Natural killer cell (primary cell): ENCODE data around the gene PDZD8. TPM values are rescaled to one million over a fixed set of nuclear protein-coding genes. Genes with fewer than 3 reads are reported as not detected.

Experiments
- ATAC-seq, 3 donors: fragments of 150-1000 bp in 2 of 3; fragments of 200-7000 bp in 1 of 3; cut with Tn5 transposase; 1 replicate in 1 of 3; 2 replicates in 2 of 3; pipeline ENCODE4 v1.10.0; 2021; ENCODE audit warnings: mild to moderate bottlenecking in 2 of 3, moderate library complexity in 2 of 3
- DNase-seq, 2 donors: peaks; one replicate each; pipeline versions ENCODE4 v3.0.0 to v3.0.0-alpha.2; 2013 to 2021; ENCODE audit warnings: mixed read lengths in 1 of 2
- H3K27ac ChIP-seq: one replicate; pipeline ENCODE4 v1.5.1; 2013; ENCODE audit warnings: mild to moderate bottlenecking, low read length
- H3K27me3 ChIP-seq: one replicate; pipeline ENCODE4 v1.6.1; 2013; ENCODE audit warnings: low read length; ENCODE audit not compliant: control insufficient read depth, insufficient read depth
- H3K36me3 ChIP-seq: one replicate; pipeline ENCODE4 v1.6.1; 2013; ENCODE audit warnings: low read length; ENCODE audit not compliant: control insufficient read depth, insufficient read depth
- H3K4me1 ChIP-seq: one replicate; pipeline ENCODE4 v1.6.1; 2013; ENCODE audit warnings: low read length; ENCODE audit not compliant: control insufficient read depth, insufficient read depth
- H3K4me3 ChIP-seq: one replicate; pipeline ENCODE4 v1.5.1; 2013; ENCODE audit warnings: low read length
- H3K9me3 ChIP-seq: one replicate; pipeline ENCODE4 v1.6.1; 2013; ENCODE audit warnings: low read length; ENCODE audit not compliant: control insufficient read depth, insufficient read depth
- H3K27ac Mint-ChIP-seq, 2 donors: one replicate each; pipeline ENCODE4 v1.8.0; 2022; ENCODE audit warnings: mild to moderate bottlenecking in 2 of 2, mixed read lengths in 2 of 2, moderate library complexity in 1 of 2
- H3K27me3 Mint-ChIP-seq, 2 donors: one replicate each; pipeline ENCODE4 v1.8.0; 2022; ENCODE audit warnings: low read depth in 2 of 2, mixed read lengths in 2 of 2
- H3K36me3 Mint-ChIP-seq: one replicate; pipeline ENCODE4 v1.8.0; 2022; ENCODE audit warnings: mixed read lengths
- H3K4me1 Mint-ChIP-seq, 2 donors: one replicate each; pipeline ENCODE4 v1.8.0; 2022; ENCODE audit warnings: mixed read lengths in 2 of 2
- H3K4me3 Mint-ChIP-seq: one replicate; pipeline ENCODE4 v1.8.0; 2022; ENCODE audit warnings: mild to moderate bottlenecking, moderate library complexity, mixed read lengths
- H3K9me3 Mint-ChIP-seq, 2 donors: one replicate each; pipeline ENCODE4 v1.8.0; 2022; ENCODE audit warnings: mixed read lengths in 2 of 2
- WGBS: methylation state at CpG from one replicate; pipeline ENCODE4 v1.1.7; 2013; ENCODE audit warnings: missing lambda C conversion rate; ENCODE audit not compliant: insufficient coverage; 5-methylcytosine and 5-hydroxymethylcytosine counted together
- intact Hi-C: fragments of 100-400 bp; cut with micrococcal nuclease; formaldehyde crosslinking; loops from one replicate; pipeline ENCODE4 v1.14.2; 2022
- total RNA-seq, 4 donors: library from RNA; stranded (reverse); fragments of 120-200 nt in 1 of 4; gene quantifications; one replicate each; pipeline versions ENCODE4 v1.2.3 to v1.2.4, GENCODE V29; 2013 to 2022
- TF ChIP-seq, protein P1 (sequence below): fragments of 200-600 bp; IDR thresholded peaks from one replicate; pipeline ENCODE4 v1.8.0; 2022; ENCODE audit warnings: antibody characterized with exemption

Gene PDZD8
- total RNA-seq, 3 donors from 2014 or later (not counting 1 experiment from before 2014, with no cell fraction given) = 44.5 to 64.3 (median 51.8) TPM

DNA sequence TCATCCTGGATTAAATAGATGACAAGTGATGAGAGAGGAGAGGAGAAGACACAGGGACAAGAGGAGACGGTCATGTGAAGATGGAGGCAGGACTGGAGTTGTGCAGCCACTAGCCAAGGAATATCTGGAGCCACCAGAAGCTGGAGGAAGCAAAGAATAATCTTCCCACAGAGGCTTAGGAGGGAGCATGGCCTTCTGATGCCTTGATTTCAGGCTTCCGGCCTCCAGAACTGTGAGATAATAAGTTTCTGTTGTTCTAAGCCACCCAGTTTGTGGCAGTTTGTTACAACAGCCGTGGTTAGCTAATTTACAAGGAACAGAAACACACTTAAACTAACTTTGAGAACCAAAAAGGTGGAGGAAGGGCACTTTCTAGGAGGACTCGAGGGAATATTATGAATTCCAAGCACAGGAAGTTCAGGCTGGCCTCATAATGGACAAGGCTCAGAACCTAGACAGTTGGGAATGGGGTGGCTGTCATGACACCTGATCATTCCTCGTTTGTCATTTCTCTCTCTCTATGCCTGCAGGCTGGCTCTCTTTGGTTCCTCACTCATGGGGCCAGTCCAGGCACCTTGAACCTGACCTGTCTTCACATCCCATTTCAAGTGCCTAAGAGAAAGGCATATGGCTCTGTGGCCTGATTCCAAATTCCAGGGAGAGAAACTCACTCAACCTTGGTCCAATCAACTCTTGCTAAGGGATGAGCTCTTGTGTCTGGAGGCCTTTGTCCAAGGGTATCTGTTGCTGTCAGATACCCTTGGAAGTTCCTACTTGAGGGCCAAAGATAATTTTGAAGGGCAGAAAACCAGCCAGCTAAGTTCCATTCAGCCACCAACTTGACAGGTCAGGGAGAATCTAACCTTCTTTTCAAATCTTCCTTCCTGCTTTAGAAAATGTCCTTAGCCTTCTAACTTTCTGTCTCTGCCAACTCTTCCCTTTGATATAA lies 33.5 kb upstream of the PDZD8 start:
- Histone ChIP-seq H3K27me3 (no peaks in the 10 kb centered on the region), H3K36me3 (no peaks in the 10 kb centered on the region), H3K4me1 (no peaks in the 10 kb centered on the region), H3K27ac (no peak overlapping the region), H3K4me3 (no peak overlapping the region), H3K9me3 (no peaks in the 10 kb centered on the region)
- Mint-ChIP-seq H3K36me3 (no peaks in the 10 kb centered on the region), H3K9me3 (no peaks in the 10 kb centered on the region), H3K4me3 (no peak overlapping the region), H3K27ac (no peak overlapping the region), H3K27me3 (peaks cover 14 to 27% of the 10 kb centered on the region in 2 donors), H3K4me1 (no peaks in the 10 kb centered on the region)
- intact Hi-C loops = no loop called here
- TF ChIP-seq, protein P1, sequence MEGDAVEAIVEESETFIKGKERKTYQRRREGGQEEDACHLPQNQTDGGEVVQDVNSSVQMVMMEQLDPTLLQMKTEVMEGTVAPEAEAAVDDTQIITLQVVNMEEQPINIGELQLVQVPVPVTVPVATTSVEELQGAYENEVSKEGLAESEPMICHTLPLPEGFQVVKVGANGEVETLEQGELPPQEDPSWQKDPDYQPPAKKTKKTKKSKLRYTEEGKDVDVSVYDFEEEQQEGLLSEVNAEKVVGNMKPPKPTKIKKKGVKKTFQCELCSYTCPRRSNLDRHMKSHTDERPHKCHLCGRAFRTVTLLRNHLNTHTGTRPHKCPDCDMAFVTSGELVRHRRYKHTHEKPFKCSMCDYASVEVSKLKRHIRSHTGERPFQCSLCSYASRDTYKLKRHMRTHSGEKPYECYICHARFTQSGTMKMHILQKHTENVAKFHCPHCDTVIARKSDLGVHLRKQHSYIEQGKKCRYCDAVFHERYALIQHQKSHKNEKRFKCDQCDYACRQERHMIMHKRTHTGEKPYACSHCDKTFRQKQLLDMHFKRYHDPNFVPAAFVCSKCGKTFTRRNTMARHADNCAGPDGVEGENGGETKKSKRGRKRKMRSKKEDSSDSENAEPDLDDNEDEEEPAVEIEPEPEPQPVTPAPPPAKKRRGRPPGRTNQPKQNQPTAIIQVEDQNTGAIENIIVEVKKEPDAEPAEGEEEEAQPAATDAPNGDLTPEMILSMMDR = no peak
- DNase-seq (no peak), ATAC-seq (no peak)
- WGBS = 67% methylated on average over 5 of the region's 5 CpGs

DNA sequence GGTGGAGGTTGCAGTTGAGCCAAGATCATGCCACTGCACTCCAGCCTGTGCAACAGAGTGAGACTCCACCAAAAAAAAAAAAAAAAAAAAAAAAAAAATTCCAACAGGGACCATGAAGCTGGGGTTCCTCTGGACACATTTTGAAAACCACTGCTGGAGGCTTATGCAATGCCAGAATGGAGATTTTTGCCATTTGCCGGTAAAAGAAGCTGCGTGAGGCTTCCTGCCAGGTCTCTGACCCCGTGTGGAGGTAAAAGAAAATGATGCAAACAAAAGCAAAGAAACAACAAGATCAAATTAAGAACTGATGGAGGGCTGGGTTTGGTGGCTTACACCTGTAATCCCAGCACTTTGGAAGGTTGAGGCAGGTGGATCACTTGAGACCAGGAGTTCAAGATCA lies 30.5 kb upstream of the PDZD8 start:
- peaks cover 11 to 19% of the 10 kb centered on the region in 2 donors for H3K27me3 Mint-ChIP-seq
- WGBS = 81% methylated on average over 3 of the region's 3 CpGs
- TF ChIP-seq, protein P1 = no peak
- no peak overlapping the region for H3K27ac Mint-ChIP-seq
- Histone ChIP-seq H3K9me3 (no peaks in the 10 kb centered on the region), H3K4me3 (no peak overlapping the region), H3K4me1 (no peaks in the 10 kb centered on the region), H3K27me3 (no peaks in the 10 kb centered on the region), H3K27ac (no peak overlapping the region), H3K36me3 (no peaks in the 10 kb centered on the region)
- H3K4me1 Mint-ChIP-seq = no peaks in the 10 kb centered on the region
- ATAC-seq (no peak), DNase-seq (no peak)
- no peaks in the 10 kb centered on the region for H3K36me3 Mint-ChIP-seq
- no peaks in the 10 kb centered on the region for H3K9me3 Mint-ChIP-seq
- H3K4me3 Mint-ChIP-seq = no peak overlapping the region
- intact Hi-C loops = no loop called here

DNA sequence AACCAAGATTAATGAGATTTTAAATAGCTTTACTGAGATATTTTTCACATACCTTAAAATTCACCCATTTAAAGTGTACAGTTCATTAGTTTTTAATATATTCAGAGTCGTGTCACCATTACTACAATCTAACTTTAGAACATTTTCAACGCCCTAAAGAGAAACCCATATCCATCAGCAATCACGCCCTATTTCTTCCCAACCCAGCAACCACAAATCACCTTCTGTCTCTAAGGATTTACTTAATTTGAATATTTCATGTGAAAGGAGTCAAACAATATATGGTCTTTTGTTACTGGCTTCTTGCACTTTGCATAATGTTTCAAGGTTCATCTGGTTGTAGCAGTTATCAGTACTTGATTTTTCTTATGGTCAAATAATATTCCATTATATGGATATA lies 25.1 kb upstream of the PDZD8 start:
- H3K4me3 ChIP-seq = no peak overlapping the region
- 78% methylated on average over 3 of the region's 3 CpGs for WGBS
- Mint-ChIP-seq H3K27ac (no peak overlapping the region), H3K9me3 (no peaks in the 10 kb centered on the region), H3K27me3 (peaks cover 10 to 11% of the 10 kb centered on the region in 2 donors), H3K36me3 (no peaks in the 10 kb centered on the region), H3K4me3 (no peak overlapping the region), H3K4me1 (no peaks in the 10 kb centered on the region)
- H3K4me1 ChIP-seq = no peaks in the 10 kb centered on the region
- intact Hi-C loops = no loop called here
- DNase-seq = no peak
- no peak for ATAC-seq
- no peak overlapping the region for H3K27ac ChIP-seq
- TF ChIP-seq, protein P1 = no peak
- no peaks in the 10 kb centered on the region for H3K9me3 ChIP-seq
- H3K36me3 ChIP-seq = no peaks in the 10 kb centered on the region
- no peaks in the 10 kb centered on the region for H3K27me3 ChIP-seq
